Measurements from ENCODE around the gene SLC17A5. TPM values are rescaled to one million over a fixed set of nuclear protein-coding genes. Genes with fewer than 3 reads are reported as not detected.
A peak's percentile ranks its signal among the peaks of the same experiment; 100 is the strongest.

The SLC17A5 gene
- total and polyA plus RNA-seq, 2 donors (not counting 3 experiments of a cell fraction or from before 2014, with no cell fraction given): 15.2 to 18.7 TPM

- no peaks in the 10 kb centered on the region for H3K9me3 ChIP-seq (replicated peaks; ENCODE audit: control insufficient read depth, insufficient read depth, low read length)
- H3K36me3 ChIP-seq (ENCODE audit: control insufficient read depth in 2 of 2, extremely low read depth in 1 of 2, insufficient read depth in 2 of 2, low read length in 2 of 2): no peaks in the 10 kb centered on the region
- BruUV-seq (replicated peaks): no TSS peak
- ChIA-PET CTCF (interaction anchor here (0.9 to 1.9 kb wide), 4 partner anchors 25 to 67 kb away, joined by 3 to 4 read pairs (median 4); partner anchors contain the start of gene EEF1A1), POLR2A (interaction anchor here (0.6 to 1.5 kb wide), 5 partner anchors 25 to 124 kb away, joined by 3 to 6 read pairs (median 5); partner anchors contain the start of gene MTO1)
- DNase-seq (ENCODE audit: low read depth, low spot score): peak; percentile 91
- peak overlapping the region; percentile 95 for H3K27ac ChIP-seq (ENCODE audit: insufficient read depth, low read depth, low read length)
- dilution Hi-C loops (cut with MboI; ENCODE audit: extremely low pct_ligation_motif_present, low sequenced_read_pairs): loop anchor here (10.0 kb wide), 1 partner anchor 71 kb away; no protein-coding TSS in a partner anchor
- no peaks in the 10 kb centered on the region for H4K20me1 ChIP-seq (replicated peaks; ENCODE audit: control insufficient read depth, extremely low read depth, insufficient read depth, low read length)
- intact Hi-C loops (cut with micrococcal nuclease): loop anchor here (1.0 to 10.0 kb wide), 2 partner anchors 64 to 1909 kb away; partner anchors contain the start of genes EEF1A1 and FILIP1
- TF ChIP-seq MYC (IDR thresholded peaks at IDR 0.05; ENCODE audit: low read depth, low read length): no peak
- TF ChIP-seq GATA2 (IDR thresholded peaks at IDR 0.05; ENCODE audit: insufficient read depth, insufficient read length, low read depth, low read length): peak; percentile 84
- TF ChIP-seq FOS (IDR thresholded peaks at IDR 0.05; ENCODE audit: borderline replicate concordance, insufficient read depth, low read length): peak; percentile 11
- no peaks in the 10 kb centered on the region for H3K9me1 ChIP-seq (replicated peaks; ENCODE audit: control insufficient read depth, extremely low read depth, insufficient read depth, low read length)
- H2AFZ ChIP-seq (ENCODE audit: low read depth, low read length): peak overlapping the region; percentile 92
- no peaks in the 10 kb centered on the region for H3K79me2 ChIP-seq (ENCODE audit: control insufficient read depth, insufficient read depth, low read length)
- H3K4me3 ChIP-seq (replicated peaks in 1 of 3; ENCODE audit: insufficient read depth in 1 of 3, low read depth in 1 of 3, low read length in 3 of 3): peak overlapping the region in 2 of 3 experiments; percentile 11 to 49
- peak; percentile 79 for FAIRE-seq
- H3K9ac ChIP-seq (replicated peaks; ENCODE audit: extremely low read depth, insufficient read depth, low read length): peak overlapping the region; percentile 88
- no peaks in the 10 kb centered on the region for H3K27me3 ChIP-seq (ENCODE audit: control insufficient read depth in 2 of 2, insufficient read depth in 2 of 2, low read length in 2 of 2)
- peak overlapping the region; percentile 88 for H3K4me2 ChIP-seq (ENCODE audit: insufficient read depth, low read length)
- peaks cover 28% of the 10 kb centered on the region for H3K4me1 ChIP-seq (ENCODE audit: control insufficient read depth, extremely low read depth, insufficient read depth, low read length)
Observed at GRCh38 chr6:73585566-73586415, 68.0 kb downstream of the SLC17A5 start.

- no peak for TF ChIP-seq MYC (IDR thresholded peaks at IDR 0.05; ENCODE audit: low read depth, low read length)
- no peak for TF ChIP-seq JUN (IDR thresholded peaks at IDR 0.05; ENCODE audit: borderline replicate concordance, insufficient read depth, insufficient read length, low read depth)
- TF ChIP-seq MAX (IDR thresholded peaks at IDR 0.05; ENCODE audit: insufficient read depth, insufficient read length): no peak
- no peak for TF ChIP-seq CTCF (IDR thresholded peaks at IDR 0.05; ENCODE audit: extremely low read depth in 1 of 2, insufficient read depth in 1 of 2, low read depth in 1 of 2, low read length in 2 of 2)
- TF ChIP-seq POLR2AphosphoS5 (IDR thresholded peaks at IDR 0.05; ENCODE audit: insufficient read depth, low read depth, low read length): no peak
- TF ChIP-seq FOS (IDR thresholded peaks at IDR 0.05; ENCODE audit: borderline replicate concordance, insufficient read depth, low read length): no peak
- TF ChIP-seq POLR2A (IDR thresholded peaks at IDR 0.05; ENCODE audit: low read depth, low read length): no peak
- no peak for TF ChIP-seq EZH2 (IDR thresholded peaks at IDR 0.05; ENCODE audit: borderline replicate concordance, low read depth, low read length, severe bottlenecking)
- TF ChIP-seq GATA2 (IDR thresholded peaks at IDR 0.05; ENCODE audit: insufficient read depth, insufficient read length, low read depth, low read length): no peak
- Histone ChIP-seq H3K4me3 (replicated peaks in 1 of 3; ENCODE audit: insufficient read depth in 1 of 3, low read depth in 1 of 3, low read length in 3 of 3) (peak overlapping the region in 1 of 3 experiments; percentile 78), H3K4me1 (ENCODE audit: control insufficient read depth, extremely low read depth, insufficient read depth, low read length) (peaks cover 40% of the 10 kb centered on the region), H4K20me1 (replicated peaks; ENCODE audit: control insufficient read depth, extremely low read depth, insufficient read depth, low read length) (no peaks in the 10 kb centered on the region), H3K79me2 (ENCODE audit: control insufficient read depth, insufficient read depth, low read length) (no peaks in the 10 kb centered on the region), H2AFZ (ENCODE audit: low read depth, low read length) (no peak overlapping the region), H3K36me3 (ENCODE audit: control insufficient read depth in 2 of 2, extremely low read depth in 1 of 2, insufficient read depth in 2 of 2, low read length in 2 of 2) (no peaks in the 10 kb centered on the region), H3K9me1 (replicated peaks; ENCODE audit: control insufficient read depth, extremely low read depth, insufficient read depth, low read length) (no peaks in the 10 kb centered on the region), H3K4me2 (ENCODE audit: insufficient read depth, low read length) (peak overlapping the region; percentile 88), H3K9ac (replicated peaks; ENCODE audit: extremely low read depth, insufficient read depth, low read length) (peak overlapping the region; percentile 99), H3K27me3 (ENCODE audit: control insufficient read depth in 2 of 2, insufficient read depth in 2 of 2, low read length in 2 of 2) (no peaks in the 10 kb centered on the region), H3K9me3 (replicated peaks; ENCODE audit: control insufficient read depth, insufficient read depth, low read length) (no peaks in the 10 kb centered on the region), H3K27ac (ENCODE audit: insufficient read depth, low read depth, low read length) (peak overlapping the region; percentile 100)
- FAIRE-seq (no peak), DNase-seq (ENCODE audit: low read depth, low spot score) (no peak)
- intact Hi-C loops (cut with micrococcal nuclease) (loop anchor here (2.0 to 10.0 kb wide), 3 partner anchors 74 to 1914 kb away; partner anchors contain the start of genes FILIP1 and MTO1), dilution Hi-C loops (cut with MboI; ENCODE audit: extremely low pct_ligation_motif_present, low sequenced_read_pairs) (loop anchor here (10.0 kb wide), 1 partner anchor 66 kb away; no protein-coding TSS in a partner anchor)
- BruUV-seq (replicated peaks): no TSS peak
- ChIA-PET POLR2A (interaction anchor here (2.0 to 2.8 kb wide), 2 partner anchors 61 to 64 kb away, joined by 7 to 74 read pairs; partner anchors contain the start of gene EEF1A1), CTCF (interaction anchor here (1.1 to 2.6 kb wide), 11 partner anchors 15 to 192 kb away, joined by 3 to 32 read pairs (median 7); partner anchors contain the start of genes EEF1A1 and SLC17A5)
Observed at GRCh38 chr6:73581293-73581692, 72.5 kb downstream of the SLC17A5 start.
